ENCODE results near the gene IL11. TPM values are rescaled to one million over a fixed set of nuclear protein-coding genes. Genes with fewer than 3 reads are reported as not detected.

IL11 gene
- polyA plus RNA-seq, 1 experiment: 14.8 TPM

DNA sequence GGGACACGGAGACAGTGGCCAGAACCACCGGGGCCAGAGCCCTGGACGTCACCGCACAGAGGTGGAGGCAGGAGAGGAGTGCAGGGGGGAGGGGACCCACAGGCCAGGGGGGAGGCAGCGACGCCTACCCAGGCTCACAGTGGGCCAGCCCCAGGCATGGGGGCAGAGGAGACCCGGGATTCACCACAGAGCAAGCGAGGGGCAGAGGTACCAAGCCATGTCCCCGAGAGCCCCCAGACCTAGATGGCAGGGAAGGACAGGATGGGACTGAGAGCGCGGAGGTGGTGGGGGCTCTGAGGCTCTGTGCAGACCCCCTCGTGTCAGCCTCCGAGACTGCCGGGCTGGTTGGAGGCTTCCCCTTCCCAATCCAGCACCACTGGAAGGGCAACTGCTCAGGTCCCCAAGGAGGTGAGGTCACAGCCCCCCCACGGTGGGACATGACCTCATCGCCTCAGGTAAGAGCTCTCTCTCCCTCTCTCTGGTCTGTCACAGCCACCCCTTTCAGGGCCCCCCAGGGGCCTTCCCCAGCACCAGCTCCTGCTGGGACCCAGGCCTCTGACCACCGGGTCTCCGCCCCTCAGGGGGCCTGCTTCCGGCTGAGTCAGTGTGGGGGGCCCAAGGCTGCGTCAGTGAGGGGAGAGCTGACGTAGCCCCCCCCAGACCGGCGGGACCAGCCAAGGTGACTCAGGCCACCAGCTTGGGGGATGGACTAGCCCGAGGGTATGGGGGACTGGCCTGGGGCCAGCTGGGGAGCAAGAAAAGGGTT is 2.2 kb upstream of the IL11 start:
- Histone ChIP-seq H3K9me3 (ENCODE audit: control insufficient read depth, insufficient read depth, low read length) (no peaks in the 10 kb centered on the region; the same call in 1 of the 2 replicates), H3K4me3 (ENCODE audit: low read depth, low read length) (no peak overlapping the region), H3K27me3 (ENCODE audit: control insufficient read depth, insufficient read depth, low read length) (no peaks in the 10 kb centered on the region), H3K27ac (ENCODE audit: low read depth, low read length) (peak overlapping the region; percentile 61)
- POLR2A ChIA-PET: interaction anchor here (0.8 to 2.1 kb wide), 6 partner anchors 8 to 62 kb away, joined by 3 to 13 read pairs (median 4); partner anchors contain the start of gene UBE2S
- no peak for DNase-seq (ENCODE audit: low read depth, low spot score)
- CTCF ChIA-PET: interaction anchor here (1.5 to 1.6 kb wide), 2 partner anchors 71 to 131 kb away, joined by 3 read pairs; no protein-coding TSS in a partner anchor
- TF ChIP-seq, protein P1, sequence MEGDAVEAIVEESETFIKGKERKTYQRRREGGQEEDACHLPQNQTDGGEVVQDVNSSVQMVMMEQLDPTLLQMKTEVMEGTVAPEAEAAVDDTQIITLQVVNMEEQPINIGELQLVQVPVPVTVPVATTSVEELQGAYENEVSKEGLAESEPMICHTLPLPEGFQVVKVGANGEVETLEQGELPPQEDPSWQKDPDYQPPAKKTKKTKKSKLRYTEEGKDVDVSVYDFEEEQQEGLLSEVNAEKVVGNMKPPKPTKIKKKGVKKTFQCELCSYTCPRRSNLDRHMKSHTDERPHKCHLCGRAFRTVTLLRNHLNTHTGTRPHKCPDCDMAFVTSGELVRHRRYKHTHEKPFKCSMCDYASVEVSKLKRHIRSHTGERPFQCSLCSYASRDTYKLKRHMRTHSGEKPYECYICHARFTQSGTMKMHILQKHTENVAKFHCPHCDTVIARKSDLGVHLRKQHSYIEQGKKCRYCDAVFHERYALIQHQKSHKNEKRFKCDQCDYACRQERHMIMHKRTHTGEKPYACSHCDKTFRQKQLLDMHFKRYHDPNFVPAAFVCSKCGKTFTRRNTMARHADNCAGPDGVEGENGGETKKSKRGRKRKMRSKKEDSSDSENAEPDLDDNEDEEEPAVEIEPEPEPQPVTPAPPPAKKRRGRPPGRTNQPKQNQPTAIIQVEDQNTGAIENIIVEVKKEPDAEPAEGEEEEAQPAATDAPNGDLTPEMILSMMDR (IDR thresholded peaks at IDR 0.05; ENCODE audit: low read depth, low read length): no peak

DNA sequence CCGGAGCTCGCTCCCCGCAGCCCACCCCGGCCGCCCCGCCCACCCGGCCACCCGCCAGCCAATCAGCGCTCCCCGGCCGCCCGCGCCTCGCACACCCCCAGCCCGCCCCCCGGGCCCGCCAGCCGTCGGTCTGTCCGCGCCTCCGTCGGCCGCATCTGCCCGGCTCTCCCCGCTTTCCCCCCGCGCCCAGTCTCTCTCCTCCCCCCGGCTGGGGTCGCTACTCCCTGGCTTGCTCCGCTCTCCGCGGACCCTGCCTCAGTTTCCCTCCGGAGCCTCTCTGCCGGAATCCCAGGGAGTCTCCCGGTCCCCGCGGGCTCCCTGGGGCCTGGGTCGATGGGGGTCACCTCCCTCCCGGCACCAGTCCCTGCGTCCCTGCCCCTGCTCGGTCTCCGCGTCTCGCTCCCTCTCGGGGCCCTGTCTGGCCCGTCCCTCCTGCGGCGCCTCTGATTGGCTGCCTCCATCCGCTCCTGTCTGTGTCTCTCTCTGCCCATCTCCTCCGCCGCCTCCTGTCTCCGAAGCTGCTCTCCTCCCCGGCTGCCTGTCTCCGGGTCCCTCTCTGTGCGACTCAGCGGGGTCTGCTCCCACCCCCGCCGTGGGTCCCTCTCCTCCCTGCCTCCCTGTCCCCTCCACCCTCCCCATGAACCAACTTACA is 484 bp downstream of the IL11 start:
- peak; percentile 42 for DNase-seq (ENCODE audit: low read depth, low spot score)

DNA sequence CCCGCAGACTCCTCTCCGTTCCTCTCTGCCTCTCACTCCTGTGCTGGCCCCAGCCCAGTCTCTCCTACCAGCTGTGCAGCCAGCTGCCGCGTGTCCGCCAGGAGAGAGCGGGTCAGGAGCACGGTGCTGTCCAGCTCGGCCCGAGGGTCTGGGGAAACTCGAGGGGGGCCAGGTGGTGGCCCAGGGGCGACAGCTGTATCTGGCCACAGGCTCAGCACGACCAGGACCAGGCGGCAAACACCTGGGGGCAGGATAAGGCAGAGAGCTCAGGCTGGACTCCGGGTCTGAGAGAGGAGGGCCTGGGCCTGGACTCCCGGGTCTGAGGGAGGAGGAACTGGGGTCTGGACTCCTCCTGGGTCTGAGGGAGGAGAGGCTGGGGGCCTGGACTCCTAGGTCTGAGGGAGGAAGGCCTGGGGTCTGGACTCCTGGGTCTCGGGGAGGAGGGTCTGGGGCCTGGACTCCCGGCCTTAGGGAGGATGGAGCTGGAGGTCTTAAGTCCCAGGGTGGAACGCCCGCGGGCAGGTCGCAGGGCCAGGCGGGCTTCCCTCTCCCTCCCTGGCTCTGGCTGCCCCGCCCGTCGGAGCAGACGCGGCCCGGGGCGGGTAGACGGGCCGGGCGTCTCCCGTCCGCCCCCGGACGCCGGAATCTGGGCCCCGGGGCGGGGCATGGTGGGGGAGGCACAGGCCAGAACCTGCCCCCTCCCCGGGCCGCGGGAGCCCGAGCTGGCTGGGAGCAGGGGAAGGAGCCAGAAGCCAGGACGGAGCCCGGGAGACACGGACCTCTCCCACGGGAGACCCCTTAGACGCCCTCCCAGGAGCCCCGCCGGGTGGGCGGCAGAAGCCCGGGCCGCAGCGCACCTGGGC is 1.3 kb downstream of the IL11 start:
- DNase-seq (ENCODE audit: low read depth, low spot score): no peak
- TF ChIP-seq, protein P1 (IDR thresholded peaks at IDR 0.05; ENCODE audit: low read depth, low read length): no peak

More for the DNA sequence above, 484 bp downstream of the IL11 start:
- no peaks in the 10 kb centered on the region; the same call in 1 of the 2 replicates for H3K9me3 ChIP-seq (ENCODE audit: control insufficient read depth, insufficient read depth, low read length)
- TF ChIP-seq, protein P1 (IDR thresholded peaks at IDR 0.05; ENCODE audit: low read depth, low read length): no peak
- ChIA-PET POLR2A (interaction anchor here (1.0 to 3.0 kb wide), 8 partner anchors 14 to 285 kb away, joined by 3 to 27 read pairs (median 6); partner anchors contain the start of genes KMT5C, TMEM238, U2AF2 and UBE2S), CTCF (no interaction called here)
- H3K27me3 ChIP-seq (ENCODE audit: control insufficient read depth, insufficient read depth, low read length): no peaks in the 10 kb centered on the region
- peak overlapping the region; percentile 76 for H3K4me3 ChIP-seq (ENCODE audit: low read depth, low read length)
- peak overlapping the region; percentile 85 for H3K27ac ChIP-seq (ENCODE audit: low read depth, low read length)

DNA sequence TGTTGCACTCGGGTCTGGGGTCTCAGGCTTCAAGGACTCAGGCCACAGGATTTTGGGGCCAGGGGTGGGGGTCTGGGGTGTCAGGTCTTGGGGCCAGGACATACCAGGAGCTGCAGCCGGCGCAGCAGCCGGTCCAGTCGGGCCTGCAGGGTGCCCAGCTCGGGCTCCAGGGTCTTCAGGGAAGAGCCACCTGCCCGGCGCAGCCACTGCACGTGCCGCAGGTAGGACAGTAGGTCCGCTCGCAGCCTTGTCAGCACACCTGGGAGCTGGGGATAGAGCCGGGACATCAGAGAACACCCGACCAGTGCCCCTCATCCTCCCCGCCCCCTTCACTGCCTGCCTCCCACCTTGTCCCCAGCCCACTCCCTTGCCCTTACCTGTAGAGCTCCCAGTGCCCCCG is 2.2 kb downstream of the IL11 start:
- Histone ChIP-seq H3K9me3 (ENCODE audit: control insufficient read depth, insufficient read depth, low read length) (no peaks in the 10 kb centered on the region; the same call in 1 of the 2 replicates), H3K27ac (ENCODE audit: low read depth, low read length) (peak overlapping the region; percentile 75), H3K27me3 (ENCODE audit: control insufficient read depth, insufficient read depth, low read length) (no peaks in the 10 kb centered on the region), H3K4me3 (ENCODE audit: low read depth, low read length) (peak overlapping the region; percentile 62)
- CTCF ChIA-PET: no interaction called here
- no peak for DNase-seq (ENCODE audit: low read depth, low spot score)
- TF ChIP-seq, protein P1 (IDR thresholded peaks at IDR 0.05; ENCODE audit: low read depth, low read length): no peak
- POLR2A ChIA-PET: interaction anchor here (0.5 to 3.0 kb wide), 6 partner anchors 16 to 210 kb away, joined by 3 to 27 read pairs (median 12); partner anchors contain the start of genes KMT5C, TMEM238, TNNI3 and UBE2S

More for the DNA sequence above, 1.3 kb downstream of the IL11 start:
- ChIA-PET CTCF (interaction anchor here (0.6 kb wide), 1 partner anchor 69 kb away, joined by 3 read pairs; no protein-coding TSS in a partner anchor), POLR2A (interaction anchor here (0.5 to 3.0 kb wide), 7 partner anchors 15 to 286 kb away, joined by 3 to 27 read pairs (median 4); partner anchors contain the start of genes KMT5C, TMEM238, TNNI3 and U2AF2)
- Histone ChIP-seq H3K4me3 (ENCODE audit: low read depth, low read length) (peak overlapping the region; percentile 62), H3K9me3 (ENCODE audit: control insufficient read depth, insufficient read depth, low read length) (no peaks in the 10 kb centered on the region; the same call in 1 of the 2 replicates), H3K27me3 (ENCODE audit: control insufficient read depth, insufficient read depth, low read length) (no peaks in the 10 kb centered on the region), H3K27ac (ENCODE audit: low read depth, low read length) (peak overlapping the region; percentile 75)

Measured in AG04450 (cell line).